GM19395 (cell line): Measurements from ENCODE around the gene ROBO1.
"Not testable (repeated sequence)": the region's sequence is repeated elsewhere in the genome, so short reads cannot be mapped to it uniquely, and the experiment has no call there.

ENCODE experiments used
- ATAC-seq: cut with Tn5 transposase; IDR thresholded peaks from one replicate; pipeline ENCODE4 v1.9.1; 2021; ENCODE audit warnings: mild to moderate bottlenecking, moderate library complexity; ENCODE audit not compliant: unreplicated experiment

The ROBO1 gene

GRCh38 chr3:79178471-79179180, 589.2 kb downstream of the ROBO1 start:
- ATAC-seq = no peak

DNA sequence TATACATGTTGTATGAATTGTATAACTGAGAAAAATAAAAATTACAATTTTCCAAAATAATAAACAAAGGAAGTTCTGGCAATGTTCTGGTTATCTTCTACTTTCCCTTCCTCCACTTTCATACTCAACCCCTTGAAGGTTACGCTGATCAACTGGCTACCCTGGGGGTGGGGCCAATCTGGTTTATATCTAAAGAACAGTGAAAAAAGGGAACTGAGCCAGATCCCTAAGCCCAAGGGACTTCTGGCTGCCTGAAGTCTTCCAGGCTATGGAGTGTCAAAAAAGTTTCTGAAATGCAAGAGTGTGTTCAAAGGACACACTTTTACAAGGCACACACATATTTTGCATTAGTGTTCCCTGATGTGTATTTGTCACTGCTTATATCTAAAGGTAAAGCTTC, 591.9 kb downstream of the ROBO1 start:
- no peak for ATAC-seq

- not testable (repeated sequence) for ATAC-seq
Observed at GRCh38 chr3:79173259-79173658, 594.5 kb downstream of the ROBO1 start.

DNA sequence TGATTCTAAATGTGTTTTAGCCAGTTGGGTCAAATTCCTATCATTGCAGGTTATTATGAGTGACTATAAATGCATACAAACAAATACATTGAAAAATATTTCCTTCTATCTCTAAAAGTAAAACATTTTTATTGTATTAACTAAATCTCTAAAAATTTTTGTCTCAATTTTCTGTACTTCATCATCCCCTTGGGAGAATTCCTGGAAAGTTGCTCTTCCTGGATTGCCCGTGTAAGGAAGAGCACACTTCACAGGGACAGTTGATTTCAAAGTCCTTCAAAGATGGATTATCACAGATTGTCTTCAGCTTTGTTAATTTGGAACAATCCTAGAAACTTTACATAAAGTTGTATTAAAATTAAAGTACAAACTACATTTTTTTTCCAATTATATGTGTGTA, 595.6 kb downstream of the ROBO1 start:
- ATAC-seq = no peak

DNA sequence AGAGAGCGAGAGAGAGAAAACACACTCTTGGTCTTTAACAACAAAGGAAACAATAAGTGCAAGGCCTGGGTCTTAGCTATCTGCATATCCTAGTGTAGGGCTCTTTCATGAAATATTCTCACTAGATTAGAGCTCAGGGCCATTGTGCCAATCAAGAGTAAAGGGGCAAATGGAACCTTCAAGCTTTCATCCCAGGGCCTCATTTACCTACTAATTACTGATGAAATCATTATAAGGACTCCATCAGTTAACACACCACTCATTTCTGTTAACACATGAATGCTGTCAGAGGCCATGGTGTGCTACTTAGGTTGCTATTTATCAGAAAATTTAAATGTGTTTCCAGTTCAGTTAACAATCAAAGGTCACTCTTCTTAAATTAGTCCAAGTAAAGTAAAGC, 597.8 kb downstream of the ROBO1 start:
- ATAC-seq = no peak

GRCh38 chr3:79167651-79168416, 600.0 kb downstream of the ROBO1 start:
- ATAC-seq = no peak

DNA sequence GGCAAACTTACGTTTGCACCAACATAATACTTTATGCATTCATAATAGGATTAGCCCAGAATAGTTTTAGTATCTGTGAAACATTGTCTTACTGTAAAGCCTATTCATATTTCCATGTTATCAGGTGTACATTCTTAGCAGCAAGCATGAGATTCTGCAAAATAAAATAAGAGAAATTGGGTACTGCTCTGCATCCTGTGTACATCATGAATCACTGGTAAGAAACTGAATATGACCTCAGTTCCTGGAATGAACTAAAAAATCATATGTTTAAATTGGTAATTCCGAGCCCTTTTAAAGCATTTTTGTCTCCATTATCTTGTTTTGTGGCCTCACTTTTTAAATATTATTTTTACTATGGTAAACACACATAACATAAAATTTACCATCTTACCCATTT, 605.1 kb downstream of the ROBO1 start:
- ATAC-seq = no peak

DNA sequence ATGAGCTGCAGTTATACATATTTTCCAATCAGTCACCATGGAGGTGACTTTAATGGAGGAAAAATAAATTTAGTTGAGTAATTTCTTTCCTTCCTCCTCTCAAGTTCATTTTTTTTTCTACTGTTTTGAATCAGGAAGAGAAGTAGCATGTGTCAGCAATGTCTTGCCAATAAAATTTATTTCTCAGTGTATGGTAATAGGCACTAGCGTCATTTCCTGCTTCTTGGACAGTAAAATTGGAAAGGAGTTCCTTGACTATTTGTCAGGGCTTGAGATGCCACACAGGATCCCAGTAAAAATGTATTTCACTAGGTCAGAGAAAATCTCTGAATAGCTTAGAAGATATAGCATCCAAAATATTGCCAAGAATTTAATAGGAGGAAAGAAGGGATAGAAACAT, 605.9 kb downstream of the ROBO1 start:
- ATAC-seq = no peak

DNA sequence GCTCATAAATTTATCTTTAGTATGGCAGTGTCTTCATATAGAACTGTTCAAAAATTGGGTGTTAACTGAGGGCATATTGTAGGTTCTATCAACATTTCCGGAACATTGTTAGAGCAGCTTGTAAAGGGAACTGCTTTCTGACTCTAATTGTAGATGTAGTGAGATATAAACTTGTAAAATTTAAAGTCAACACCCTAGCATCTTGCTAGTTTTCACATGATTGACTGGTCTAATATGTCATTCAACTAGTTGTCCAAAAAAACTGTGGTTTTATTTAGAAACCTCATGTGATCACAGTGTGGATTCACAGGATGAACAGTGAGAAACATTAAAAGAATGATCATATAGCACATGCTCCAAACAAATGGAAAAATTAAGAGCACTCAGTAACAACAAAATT, 607.4 kb downstream of the ROBO1 start:
- no peak for ATAC-seq

DNA sequence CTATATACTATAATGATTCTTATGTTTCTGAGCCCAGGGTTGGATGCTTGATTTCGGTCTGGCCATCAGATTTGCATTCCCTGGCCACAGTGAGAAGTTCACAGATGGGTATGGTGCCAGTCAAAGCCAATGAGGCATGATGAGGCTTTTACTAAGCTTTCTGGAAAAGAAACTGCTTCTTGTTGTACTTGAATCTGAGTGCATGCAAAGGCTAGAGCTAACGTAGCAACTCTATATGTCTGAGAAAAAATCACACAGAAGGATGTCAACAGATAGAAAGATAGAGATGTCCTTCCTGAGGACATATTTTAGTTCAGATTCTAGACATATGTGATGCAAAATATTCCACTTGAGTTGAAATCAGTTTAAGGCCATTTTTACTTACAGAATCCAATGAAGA, 608.1 kb downstream of the ROBO1 start:
- no peak for ATAC-seq

DNA sequence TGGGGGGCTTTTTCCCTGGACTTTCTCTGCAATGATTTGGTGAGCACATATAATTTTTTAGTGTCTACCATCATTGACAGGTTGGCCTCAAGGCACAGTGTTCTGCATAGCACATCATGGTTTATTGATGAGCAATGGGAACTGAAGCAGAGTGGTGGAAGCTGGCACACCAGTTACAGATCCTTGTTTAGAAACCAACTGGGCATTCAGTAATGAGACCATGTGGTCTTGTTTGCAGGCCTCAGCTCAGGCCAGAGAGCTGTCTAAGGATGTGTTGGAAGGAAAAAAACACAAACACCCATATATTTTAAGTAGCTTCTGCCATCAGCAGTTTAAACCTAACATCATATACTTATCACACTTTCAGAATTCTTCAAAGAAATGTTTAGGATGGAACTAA, 610.6 kb downstream of the ROBO1 start:
- ATAC-seq = no peak

GRCh38 chr3:79154865-79155264, 612.9 kb downstream of the ROBO1 start:
- ATAC-seq = no peak

DNA sequence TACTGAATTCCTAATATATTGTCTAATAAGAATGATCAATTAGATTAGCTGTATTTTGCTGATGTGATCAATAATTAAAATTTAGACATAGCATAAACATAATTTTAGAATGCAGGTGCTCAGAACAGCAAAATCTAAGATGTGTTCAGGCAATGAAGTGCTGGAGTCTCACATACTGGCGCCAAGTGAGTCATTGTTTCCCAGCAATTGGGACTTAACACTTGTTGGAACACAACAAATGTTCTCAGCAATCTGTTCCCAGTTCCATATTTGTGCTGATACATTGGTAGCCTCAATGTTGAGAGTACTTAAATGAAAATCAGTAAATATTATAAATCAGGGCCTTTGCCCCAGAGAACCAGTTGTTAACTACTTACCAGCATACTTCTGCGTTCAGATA, 619.0 kb downstream of the ROBO1 start:
- ATAC-seq = no peak

DNA sequence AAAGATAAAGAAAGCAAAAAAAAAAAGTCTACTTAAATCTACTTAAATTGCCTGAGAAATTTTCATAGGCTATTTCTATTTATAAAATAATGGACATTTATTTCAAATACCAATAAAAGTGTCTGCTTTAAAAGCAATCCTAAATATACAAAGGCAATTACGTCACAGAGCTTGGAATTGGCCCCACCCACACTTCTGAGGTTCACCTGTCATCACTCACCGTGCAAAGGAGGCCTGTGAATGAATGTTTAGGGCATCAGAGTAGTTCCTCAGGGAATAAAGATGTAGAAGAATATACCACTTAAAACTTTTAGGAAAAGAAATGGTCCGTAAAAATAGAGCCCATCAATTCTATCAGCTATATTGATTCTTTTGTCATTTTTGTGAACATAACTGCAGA, 621.8 kb downstream of the ROBO1 start:
- no peak for ATAC-seq

- ATAC-seq = no peak
Observed at GRCh38 chr3:79140708-79141107, 627.1 kb downstream of the ROBO1 start.

GRCh38 chr3:79139395-79140068, 628.3 kb downstream of the ROBO1 start:
- no peak for ATAC-seq

DNA sequence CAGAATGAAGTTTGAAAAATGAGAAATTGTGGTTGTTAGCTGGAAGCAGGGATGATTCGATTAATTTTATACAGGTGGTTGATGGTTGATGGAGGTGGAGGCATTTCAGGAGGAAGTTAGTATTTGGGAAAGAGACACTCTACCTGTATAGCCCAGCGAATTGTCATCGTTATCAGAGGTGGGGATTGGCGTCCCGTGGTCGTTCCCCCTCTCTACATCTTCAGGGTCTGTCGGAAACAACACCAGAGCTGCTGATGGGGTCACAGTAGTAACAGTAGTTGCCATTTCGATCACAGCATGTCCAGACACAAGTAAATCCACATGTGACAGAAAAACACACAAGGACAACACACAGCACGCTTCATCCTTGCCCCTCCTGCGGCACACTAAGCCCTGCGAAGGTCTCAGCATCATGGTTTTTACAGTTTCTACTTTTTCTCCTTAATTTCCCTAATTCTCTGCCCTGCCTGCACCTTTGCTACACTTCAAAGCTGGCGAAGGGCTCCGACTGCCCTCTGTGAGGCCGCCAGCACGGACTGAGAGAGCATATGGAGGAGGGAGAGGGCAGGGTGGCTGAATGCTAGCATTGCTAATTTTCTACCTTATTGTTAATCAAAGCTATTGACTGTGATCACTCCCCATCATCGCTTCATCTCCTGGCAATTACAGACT, 642.3 kb downstream of the ROBO1 start:
- no peak for ATAC-seq

GRCh38 chr3:79115458-79115857, 652.3 kb downstream of the ROBO1 start:
- ATAC-seq = no peak

- ATAC-seq = no peak
Observed at GRCh38 chr3:79113876-79114275, 653.9 kb downstream of the ROBO1 start.

GRCh38 chr3:79111375-79112052, 656.3 kb downstream of the ROBO1 start:
- ATAC-seq = no peak

DNA sequence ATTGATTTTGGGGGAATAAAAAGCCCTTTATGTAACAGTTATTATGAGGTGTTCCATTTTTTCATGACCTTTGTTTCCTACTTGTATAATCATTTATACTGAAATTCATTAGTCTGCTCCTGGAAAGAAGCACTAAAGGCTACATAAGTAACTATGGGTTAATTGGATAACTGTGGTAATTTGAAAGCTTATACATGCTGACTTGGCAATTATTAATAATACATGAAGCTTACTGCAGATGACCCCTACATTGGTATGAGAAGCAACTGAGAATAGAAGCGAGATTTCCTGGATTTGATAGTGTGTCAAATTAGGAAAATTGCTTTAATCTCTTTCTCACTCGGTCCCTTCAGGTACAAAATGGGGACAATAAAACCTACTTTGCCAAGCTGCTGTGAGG, 658.0 kb downstream of the ROBO1 start:
- ATAC-seq = no peak
